DOHH2 (cell line): ENCODE results near the gene EGFLAM.
A peak's percentile ranks its signal among the peaks of the same experiment; 100 is the strongest.

Experiments
- EZH2phosphoT487 ChIP-seq: fragments of 200-600 bp; sonication (generic); IDR thresholded peaks from 2 replicates; pipeline ENCODE4 v1.6.1; 2017; ENCODE audit warnings: borderline replicate concordance, mild to moderate bottlenecking, antibody characterized with exemption, low read length, moderate library complexity, mixed read lengths
- TF ChIP-seq, protein P1 (sequence below): fragments of 200-600 bp; sonication (generic); IDR thresholded peaks from one replicate; pipeline ENCODE4 v1.5.1; 2014; ENCODE audit warnings: antibody characterized with exemption, mild to moderate bottlenecking, low read depth, low read length; ENCODE audit not compliant: poor library complexity, severe bottlenecking

- TF ChIP-seq, protein P1, sequence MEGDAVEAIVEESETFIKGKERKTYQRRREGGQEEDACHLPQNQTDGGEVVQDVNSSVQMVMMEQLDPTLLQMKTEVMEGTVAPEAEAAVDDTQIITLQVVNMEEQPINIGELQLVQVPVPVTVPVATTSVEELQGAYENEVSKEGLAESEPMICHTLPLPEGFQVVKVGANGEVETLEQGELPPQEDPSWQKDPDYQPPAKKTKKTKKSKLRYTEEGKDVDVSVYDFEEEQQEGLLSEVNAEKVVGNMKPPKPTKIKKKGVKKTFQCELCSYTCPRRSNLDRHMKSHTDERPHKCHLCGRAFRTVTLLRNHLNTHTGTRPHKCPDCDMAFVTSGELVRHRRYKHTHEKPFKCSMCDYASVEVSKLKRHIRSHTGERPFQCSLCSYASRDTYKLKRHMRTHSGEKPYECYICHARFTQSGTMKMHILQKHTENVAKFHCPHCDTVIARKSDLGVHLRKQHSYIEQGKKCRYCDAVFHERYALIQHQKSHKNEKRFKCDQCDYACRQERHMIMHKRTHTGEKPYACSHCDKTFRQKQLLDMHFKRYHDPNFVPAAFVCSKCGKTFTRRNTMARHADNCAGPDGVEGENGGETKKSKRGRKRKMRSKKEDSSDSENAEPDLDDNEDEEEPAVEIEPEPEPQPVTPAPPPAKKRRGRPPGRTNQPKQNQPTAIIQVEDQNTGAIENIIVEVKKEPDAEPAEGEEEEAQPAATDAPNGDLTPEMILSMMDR = peak; percentile 90
- TF ChIP-seq EZH2phosphoT487 = no peak
Observed at GRCh38 chr5:38265546-38266179, 7.3 kb downstream of the EGFLAM start.
